DND-41 (cell line): ENCODE data around the gene OR13J1.

Source experiments
- ATAC-seq: fragments of 200-7000 bp; cut with Tn5 transposase; 3 replicates; pipeline ENCODE4 v1.9.1; 2021; ENCODE audit warnings: low read depth; ENCODE audit not compliant: insufficient read depth
- DNase-seq: peaks from one replicate; pipeline ENCODE4 v3.0.0-alpha.2; 2020
- H2AFZ ChIP-seq: 2 replicates; pipeline ENCODE4 v1.6.0; 2012; ENCODE audit warnings: low read depth, low read length
- H3K27ac ChIP-seq: 2 replicates; pipeline ENCODE4 v1.5.1; 2012; ENCODE audit warnings: low read length, inconsistent platforms
- H3K27me3 ChIP-seq: fragments of 200-600 bp; sonication (generic); 2 replicates; pipeline ENCODE4 v1.6.0; 2012; ENCODE audit warnings: low read length, mild to moderate bottlenecking, inconsistent platforms; ENCODE audit not compliant: insufficient read depth, poor library complexity
- H3K36me3 ChIP-seq: 2 replicates; pipeline ENCODE4 v1.5.1; 2012; ENCODE audit warnings: low read length, inconsistent platforms; ENCODE audit not compliant: insufficient read depth
- H3K4me1 ChIP-seq: 2 replicates; pipeline ENCODE4 v1.5.1; 2012; ENCODE audit warnings: mild to moderate bottlenecking, low read length; ENCODE audit not compliant: insufficient read depth
- H3K4me2 ChIP-seq: 2 replicates; pipeline ENCODE4 v1.6.0; 2012; ENCODE audit warnings: mild to moderate bottlenecking, moderate library complexity, low read length, inconsistent platforms; ENCODE audit not compliant: insufficient read depth
- H3K4me3 ChIP-seq, 2 experiments: fragments of 200-600 bp in 1 of 2; shearing (Covaris generic) in 1 of 2; 2 replicates each; pipeline ENCODE4 v1.5.1; 2012 to 2016; ENCODE audit warnings: inconsistent platforms in 2 of 2, low read length in 2 of 2, mild to moderate bottlenecking in 2 of 2, low read depth in 1 of 2, moderate library complexity in 1 of 2
- H3K79me2 ChIP-seq: 2 replicates; pipeline ENCODE4 v1.6.0; 2012; ENCODE audit warnings: low read length, inconsistent platforms; ENCODE audit not compliant: insufficient read depth
- H3K9ac ChIP-seq: 2 replicates; pipeline ENCODE4 v1.6.0; 2012; ENCODE audit warnings: low read depth, mild to moderate bottlenecking, inconsistent platforms, low read length, moderate library complexity
- H3K9me3 ChIP-seq: 2 replicates; pipeline ENCODE4 v1.5.1; 2012; ENCODE audit warnings: low read length, moderate library complexity, mild to moderate bottlenecking, inconsistent platforms; ENCODE audit not compliant: insufficient read depth, severe bottlenecking
- H4K20me1 ChIP-seq: 2 replicates; pipeline ENCODE4 v1.6.0; 2012; ENCODE audit warnings: low read length; ENCODE audit not compliant: insufficient read depth
- EZH2 ChIP-seq: IDR thresholded peaks from 3 replicates; pipeline ENCODE4 v1.6.1; 2012; ENCODE audit warnings: borderline replicate concordance, low read depth, mild to moderate bottlenecking, moderate library complexity, low read length, inconsistent platforms; ENCODE audit not compliant: severe bottlenecking
- TF ChIP-seq, protein P1 (sequence below): IDR thresholded peaks from 2 replicates; pipeline ENCODE4 v1.5.1; 2012; ENCODE audit warnings: borderline replicate concordance, low read length, moderate library complexity, mild to moderate bottlenecking; ENCODE audit not compliant: poor library complexity, severe bottlenecking; ENCODE audit errors: extremely low read depth

The OR13J1 gene

DNA sequence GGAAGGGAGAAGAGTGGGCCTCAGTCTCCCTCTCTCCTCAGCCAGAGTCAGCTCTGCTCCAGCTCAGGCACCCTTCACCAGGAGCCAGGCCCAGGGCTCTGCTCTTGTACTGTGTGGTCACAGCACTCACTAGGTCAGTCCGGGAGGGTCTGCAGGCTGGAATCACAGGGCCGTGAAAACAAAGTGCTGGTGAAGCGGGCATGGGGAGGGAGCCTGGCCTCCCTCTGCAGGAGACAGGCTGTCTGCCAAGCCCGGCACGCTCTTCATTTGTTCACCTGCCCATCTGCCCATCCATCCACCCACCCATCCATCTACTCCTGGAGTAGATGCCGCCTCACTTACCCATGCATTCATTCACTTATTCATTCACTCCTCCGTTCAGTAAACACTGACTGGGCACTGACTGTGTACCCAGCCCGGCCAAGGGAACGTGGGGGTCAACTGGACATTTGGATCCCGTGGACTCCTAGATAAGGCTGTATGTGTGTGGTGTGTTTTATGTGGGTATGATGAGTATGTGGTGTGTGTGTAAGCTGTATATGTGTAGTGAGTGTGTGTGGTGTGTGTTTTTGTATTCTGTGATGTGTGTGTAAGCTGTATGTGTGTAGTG is 42.7 kb upstream of the OR13J1 start:
- H3K4me1 ChIP-seq, result peaks cover 20% of the 10 kb centered on the region
- H3K79me2 ChIP-seq, result no peaks in the 10 kb centered on the region
- H2AFZ ChIP-seq, result no peak overlapping the region
- no peaks in the 10 kb centered on the region for H3K9me3 ChIP-seq
- TF ChIP-seq EZH2, result no peak
- TF ChIP-seq, protein P1, sequence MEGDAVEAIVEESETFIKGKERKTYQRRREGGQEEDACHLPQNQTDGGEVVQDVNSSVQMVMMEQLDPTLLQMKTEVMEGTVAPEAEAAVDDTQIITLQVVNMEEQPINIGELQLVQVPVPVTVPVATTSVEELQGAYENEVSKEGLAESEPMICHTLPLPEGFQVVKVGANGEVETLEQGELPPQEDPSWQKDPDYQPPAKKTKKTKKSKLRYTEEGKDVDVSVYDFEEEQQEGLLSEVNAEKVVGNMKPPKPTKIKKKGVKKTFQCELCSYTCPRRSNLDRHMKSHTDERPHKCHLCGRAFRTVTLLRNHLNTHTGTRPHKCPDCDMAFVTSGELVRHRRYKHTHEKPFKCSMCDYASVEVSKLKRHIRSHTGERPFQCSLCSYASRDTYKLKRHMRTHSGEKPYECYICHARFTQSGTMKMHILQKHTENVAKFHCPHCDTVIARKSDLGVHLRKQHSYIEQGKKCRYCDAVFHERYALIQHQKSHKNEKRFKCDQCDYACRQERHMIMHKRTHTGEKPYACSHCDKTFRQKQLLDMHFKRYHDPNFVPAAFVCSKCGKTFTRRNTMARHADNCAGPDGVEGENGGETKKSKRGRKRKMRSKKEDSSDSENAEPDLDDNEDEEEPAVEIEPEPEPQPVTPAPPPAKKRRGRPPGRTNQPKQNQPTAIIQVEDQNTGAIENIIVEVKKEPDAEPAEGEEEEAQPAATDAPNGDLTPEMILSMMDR, result no peak
- no peaks in the 10 kb centered on the region for H4K20me1 ChIP-seq
- no peak overlapping the region for H3K27ac ChIP-seq
- ATAC-seq (no peak), DNase-seq (no peak)
- H3K36me3 ChIP-seq, result no peaks in the 10 kb centered on the region
- no peak overlapping the region for H3K4me3 ChIP-seq
- H3K9ac ChIP-seq, result no peak overlapping the region
- H3K4me2 ChIP-seq, result no peak overlapping the region
- no peaks in the 10 kb centered on the region for H3K27me3 ChIP-seq

DNA sequence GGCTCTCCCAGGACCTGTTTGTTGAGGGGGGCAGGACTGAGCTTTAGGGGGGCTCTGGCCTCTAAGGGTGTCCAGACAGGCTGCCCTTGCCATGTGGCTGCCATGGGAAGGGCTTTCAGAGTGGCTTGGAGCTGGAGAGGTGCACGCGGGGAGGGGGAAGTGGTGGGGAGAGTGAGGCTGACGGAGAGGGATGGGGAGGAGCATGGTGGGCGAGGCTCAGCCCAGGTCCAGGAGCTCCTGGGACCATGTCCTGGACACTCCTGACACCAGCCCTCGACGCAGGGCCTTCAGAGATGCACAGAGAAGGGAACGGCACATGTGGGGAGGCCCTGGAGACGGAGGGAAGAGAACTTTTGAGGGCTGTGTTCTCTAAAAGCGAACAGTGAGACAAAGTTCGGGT is 41.5 kb upstream of the OR13J1 start:
- no peak for DNase-seq
- no peak overlapping the region for H3K9ac ChIP-seq
- no peak overlapping the region for H3K4me3 ChIP-seq
- TF ChIP-seq EZH2, result no peak
- TF ChIP-seq, protein P1, result no peak
- H4K20me1 ChIP-seq, result no peaks in the 10 kb centered on the region
- no peak overlapping the region for H3K27ac ChIP-seq
- H3K36me3 ChIP-seq, result no peaks in the 10 kb centered on the region
- H3K27me3 ChIP-seq, result no peaks in the 10 kb centered on the region
- H3K4me1 ChIP-seq, result peaks cover 20% of the 10 kb centered on the region
- no peaks in the 10 kb centered on the region for H3K79me2 ChIP-seq
- H3K4me2 ChIP-seq, result no peak overlapping the region
- no peak overlapping the region for H2AFZ ChIP-seq
- H3K9me3 ChIP-seq, result no peaks in the 10 kb centered on the region
- no peak for ATAC-seq

DNA sequence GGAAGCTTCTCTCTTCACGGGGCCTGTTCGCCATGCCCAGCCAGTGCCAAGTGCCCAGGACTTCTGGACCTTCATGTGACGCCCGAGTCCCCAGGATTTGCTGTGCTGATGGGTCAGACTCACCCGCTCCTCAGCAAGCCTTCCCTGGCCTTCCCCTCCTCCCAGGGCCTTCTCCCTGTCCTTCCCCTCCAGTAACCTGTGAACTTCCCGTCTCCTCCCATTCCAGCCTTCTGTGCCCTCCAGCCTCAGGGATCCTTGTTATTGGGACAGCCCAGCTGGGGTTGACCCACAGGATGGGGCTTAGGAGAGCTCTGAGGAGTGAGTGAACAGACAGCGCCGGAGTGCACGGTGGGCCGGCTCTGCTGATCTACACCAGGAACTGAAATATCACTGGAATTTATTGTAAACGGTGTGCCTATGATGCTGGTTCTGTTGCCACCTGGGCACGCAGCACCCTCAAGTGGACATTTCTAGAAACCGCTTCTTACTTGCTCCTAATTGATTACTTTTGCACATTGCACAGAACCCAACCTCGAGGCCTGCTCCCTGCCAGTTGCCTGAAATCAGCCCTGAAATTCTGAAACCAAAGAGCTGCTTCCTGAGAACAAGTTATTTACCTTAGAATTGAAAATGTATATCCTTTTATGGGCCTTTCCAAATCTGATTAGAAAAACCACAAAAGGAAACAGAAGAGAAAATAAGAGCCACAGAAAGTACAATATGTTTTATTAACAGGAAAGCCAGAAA is 40.6 kb upstream of the OR13J1 start:
- DNase-seq (peak; percentile 53), ATAC-seq (peak; percentile 76)

More for the DNA sequence above, 40.6 kb upstream of the OR13J1 start:
- no peak for TF ChIP-seq EZH2
- TF ChIP-seq, protein P1, result peak; percentile 59
- no peaks in the 10 kb centered on the region for H4K20me1 ChIP-seq
- H3K9ac ChIP-seq, result no peak overlapping the region
- H3K27me3 ChIP-seq, result no peaks in the 10 kb centered on the region
- peak overlapping the region; percentile 70 for H3K27ac ChIP-seq
- H3K9me3 ChIP-seq, result no peaks in the 10 kb centered on the region
- H2AFZ ChIP-seq, result peak overlapping the region; percentile 67
- no peaks in the 10 kb centered on the region for H3K79me2 ChIP-seq
- no peaks in the 10 kb centered on the region for H3K36me3 ChIP-seq
- peaks cover 20% of the 10 kb centered on the region for H3K4me1 ChIP-seq
- no peak overlapping the region for H3K4me3 ChIP-seq
- no peak overlapping the region for H3K4me2 ChIP-seq
